ENCODE data around the gene GPD1L.

Gene GPD1L

DNA sequence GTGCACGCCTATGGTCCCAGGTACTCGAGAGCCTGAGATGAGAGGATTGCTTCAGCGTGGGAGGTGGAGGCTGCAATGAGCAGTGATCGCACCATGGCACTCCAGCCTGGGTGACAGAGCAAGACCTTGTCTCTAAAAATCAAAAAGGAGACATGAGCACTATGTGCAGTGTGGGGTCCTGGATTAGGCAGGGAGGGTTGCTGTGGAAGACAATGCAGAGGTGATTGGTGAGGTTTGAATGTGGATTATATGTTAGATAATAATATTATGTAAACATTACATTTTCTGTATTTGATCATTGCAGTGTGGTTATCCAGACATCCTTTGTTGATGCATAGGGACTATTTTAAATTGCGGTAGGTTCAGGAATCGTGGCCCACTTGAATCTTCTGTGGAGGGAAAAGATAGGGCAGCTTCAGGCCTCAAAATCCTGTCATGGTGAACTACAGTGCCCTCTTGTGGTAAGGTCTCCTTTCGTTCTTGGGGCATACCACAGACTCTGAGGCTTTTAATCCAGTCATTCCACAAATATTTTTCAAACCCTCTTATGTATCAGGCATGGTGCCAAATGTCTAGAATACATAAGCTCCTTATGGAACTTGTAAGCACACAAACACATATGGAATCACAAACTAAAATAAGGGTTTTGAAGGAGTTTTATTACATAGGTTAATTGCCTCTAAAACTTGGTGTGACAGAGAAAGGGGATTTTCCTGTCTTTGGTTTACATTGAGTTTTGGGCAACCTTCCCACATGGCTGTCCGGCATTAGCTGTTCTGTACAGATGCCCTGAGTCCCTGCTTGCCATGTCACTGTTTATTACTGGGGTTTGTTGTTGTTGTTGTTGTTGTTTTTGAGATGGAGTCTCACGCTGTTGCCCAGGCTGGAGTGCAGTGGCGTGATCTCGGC is 37.7 kb downstream of the GPD1L start:
- Histone ChIP-seq H3K4me1 (ENCODE audit: control insufficient read depth, insufficient read depth, low read length) (peaks cover 9% of the 10 kb centered on the region), H3K9me3 (ENCODE audit: control insufficient read depth, insufficient read depth, low read length) (no peaks in the 10 kb centered on the region), H3K9ac (ENCODE audit: low read depth, low read length) (no peak overlapping the region), H3K27me3 (ENCODE audit: control insufficient read depth, insufficient read depth, low read length) (no peaks in the 10 kb centered on the region), H3K36me3 (ENCODE audit: control insufficient read depth, insufficient read depth, low read length) (no peaks in the 10 kb centered on the region), H3K4me3 (ENCODE audit: low read depth, low read length) (no peak overlapping the region)

- Histone ChIP-seq H3K9me3 (ENCODE audit: control insufficient read depth, insufficient read depth, low read length) (no peaks in the 10 kb centered on the region), H3K4me1 (ENCODE audit: control insufficient read depth, insufficient read depth, low read length) (peaks cover 9% of the 10 kb centered on the region), H3K4me3 (ENCODE audit: low read depth, low read length) (no peak overlapping the region), H3K36me3 (ENCODE audit: control insufficient read depth, insufficient read depth, low read length) (no peaks in the 10 kb centered on the region), H3K27me3 (ENCODE audit: control insufficient read depth, insufficient read depth, low read length) (no peaks in the 10 kb centered on the region), H3K9ac (ENCODE audit: low read depth, low read length) (no peak overlapping the region)
These were observed 40.4 kb downstream of the GPD1L start for GRCh38 chr3:32146746-32147211.

GRCh38 chr3:32147509-32147908 is 41.1 kb downstream of the GPD1L start:
- H3K4me3 ChIP-seq (ENCODE audit: low read depth, low read length) = no peak overlapping the region
- H3K36me3 ChIP-seq (ENCODE audit: control insufficient read depth, insufficient read depth, low read length) = no peaks in the 10 kb centered on the region
- no peaks in the 10 kb centered on the region for H3K27me3 ChIP-seq (ENCODE audit: control insufficient read depth, insufficient read depth, low read length)
- no peak overlapping the region for H3K9ac ChIP-seq (ENCODE audit: low read depth, low read length)
- H3K9me3 ChIP-seq (ENCODE audit: control insufficient read depth, insufficient read depth, low read length) = no peaks in the 10 kb centered on the region
- H3K4me1 ChIP-seq (ENCODE audit: control insufficient read depth, insufficient read depth, low read length) = peaks cover 9% of the 10 kb centered on the region

- H3K4me1 ChIP-seq (ENCODE audit: control insufficient read depth, insufficient read depth, low read length) = peaks cover 9% of the 10 kb centered on the region
- H3K4me3 ChIP-seq (ENCODE audit: low read depth, low read length) = no peak overlapping the region
- H3K36me3 ChIP-seq (ENCODE audit: control insufficient read depth, insufficient read depth, low read length) = no peaks in the 10 kb centered on the region
- H3K27me3 ChIP-seq (ENCODE audit: control insufficient read depth, insufficient read depth, low read length) = no peaks in the 10 kb centered on the region
- H3K9ac ChIP-seq (ENCODE audit: low read depth, low read length) = no peak overlapping the region
- H3K9me3 ChIP-seq (ENCODE audit: control insufficient read depth, insufficient read depth, low read length) = no peaks in the 10 kb centered on the region
These were observed 41.5 kb downstream of the GPD1L start for GRCh38 chr3:32147933-32148332.

- H3K9ac ChIP-seq (ENCODE audit: low read depth, low read length) = no peak overlapping the region
- H3K4me1 ChIP-seq (ENCODE audit: control insufficient read depth, insufficient read depth, low read length) = peaks cover 9% of the 10 kb centered on the region
- no peak overlapping the region for H3K4me3 ChIP-seq (ENCODE audit: low read depth, low read length)
- no peaks in the 10 kb centered on the region for H3K36me3 ChIP-seq (ENCODE audit: control insufficient read depth, insufficient read depth, low read length)
- H3K9me3 ChIP-seq (ENCODE audit: control insufficient read depth, insufficient read depth, low read length) = no peaks in the 10 kb centered on the region
- H3K27me3 ChIP-seq (ENCODE audit: control insufficient read depth, insufficient read depth, low read length) = no peaks in the 10 kb centered on the region
These were observed 41.9 kb downstream of the GPD1L start for GRCh38 chr3:32148351-32148750.

GRCh38 chr3:32153414-32154204 is 47.2 kb downstream of the GPD1L start:
- no peak overlapping the region for H3K9ac ChIP-seq (ENCODE audit: low read depth, low read length)
- H3K4me1 ChIP-seq (ENCODE audit: control insufficient read depth, insufficient read depth, low read length) = no peaks in the 10 kb centered on the region
- H3K27me3 ChIP-seq (ENCODE audit: control insufficient read depth, insufficient read depth, low read length) = no peaks in the 10 kb centered on the region
- no peak overlapping the region for H3K4me3 ChIP-seq (ENCODE audit: low read depth, low read length)
- no peaks in the 10 kb centered on the region for H3K9me3 ChIP-seq (ENCODE audit: control insufficient read depth, insufficient read depth, low read length)
- H3K36me3 ChIP-seq (ENCODE audit: control insufficient read depth, insufficient read depth, low read length) = no peaks in the 10 kb centered on the region

DNA sequence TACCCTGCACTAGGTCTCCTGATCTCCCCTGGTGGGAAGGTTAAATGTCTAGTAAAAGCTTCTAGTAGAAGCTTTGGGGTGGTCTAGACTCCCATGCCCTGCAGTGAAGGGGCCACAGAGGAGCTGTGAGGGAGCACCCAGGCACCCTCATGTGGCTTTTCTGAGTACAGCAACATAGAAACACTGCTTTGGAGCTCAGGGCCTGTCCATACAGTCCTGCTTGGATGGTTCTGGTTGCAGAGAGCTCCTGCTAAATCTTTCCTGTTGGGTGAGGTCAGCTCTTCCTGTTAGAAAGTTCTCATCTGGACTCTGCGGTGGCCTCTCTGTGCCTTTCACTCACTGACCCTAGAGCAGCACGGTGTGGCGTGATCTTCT is 47.8 kb downstream of the GPD1L start:
- H3K9ac ChIP-seq (ENCODE audit: low read depth, low read length) = no peak overlapping the region
- H3K4me3 ChIP-seq (ENCODE audit: low read depth, low read length) = no peak overlapping the region
- H3K4me1 ChIP-seq (ENCODE audit: control insufficient read depth, insufficient read depth, low read length) = no peaks in the 10 kb centered on the region
- no peaks in the 10 kb centered on the region for H3K36me3 ChIP-seq (ENCODE audit: control insufficient read depth, insufficient read depth, low read length)
- H3K27me3 ChIP-seq (ENCODE audit: control insufficient read depth, insufficient read depth, low read length) = no peaks in the 10 kb centered on the region
- no peaks in the 10 kb centered on the region for H3K9me3 ChIP-seq (ENCODE audit: control insufficient read depth, insufficient read depth, low read length)

GRCh38 chr3:32155117-32155516 is 48.7 kb downstream of the GPD1L start:
- H3K36me3 ChIP-seq (ENCODE audit: control insufficient read depth, insufficient read depth, low read length) = no peaks in the 10 kb centered on the region
- H3K9ac ChIP-seq (ENCODE audit: low read depth, low read length) = no peak overlapping the region
- no peaks in the 10 kb centered on the region for H3K9me3 ChIP-seq (ENCODE audit: control insufficient read depth, insufficient read depth, low read length)
- H3K4me3 ChIP-seq (ENCODE audit: low read depth, low read length) = no peak overlapping the region
- no peaks in the 10 kb centered on the region for H3K27me3 ChIP-seq (ENCODE audit: control insufficient read depth, insufficient read depth, low read length)
- H3K4me1 ChIP-seq (ENCODE audit: control insufficient read depth, insufficient read depth, low read length) = no peaks in the 10 kb centered on the region

GRCh38 chr3:32157600-32158264 is 51.3 kb downstream of the GPD1L start:
- Histone ChIP-seq H3K4me1 (ENCODE audit: control insufficient read depth, insufficient read depth, low read length) (no peaks in the 10 kb centered on the region), H3K9ac (ENCODE audit: low read depth, low read length) (no peak overlapping the region), H3K4me3 (ENCODE audit: low read depth, low read length) (no peak overlapping the region), H3K36me3 (ENCODE audit: control insufficient read depth, insufficient read depth, low read length) (no peaks in the 10 kb centered on the region), H3K9me3 (ENCODE audit: control insufficient read depth, insufficient read depth, low read length) (no peaks in the 10 kb centered on the region), H3K27me3 (ENCODE audit: control insufficient read depth, insufficient read depth, low read length) (no peaks in the 10 kb centered on the region)

GRCh38 chr3:32160706-32161214 is 54.3 kb downstream of the GPD1L start:
- no peak overlapping the region for H3K9ac ChIP-seq (ENCODE audit: low read depth, low read length)
- no peaks in the 10 kb centered on the region for H3K9me3 ChIP-seq (ENCODE audit: control insufficient read depth, insufficient read depth, low read length)
- no peaks in the 10 kb centered on the region for H3K4me1 ChIP-seq (ENCODE audit: control insufficient read depth, insufficient read depth, low read length)
- H3K4me3 ChIP-seq (ENCODE audit: low read depth, low read length) = no peak overlapping the region
- no peaks in the 10 kb centered on the region for H3K27me3 ChIP-seq (ENCODE audit: control insufficient read depth, insufficient read depth, low read length)
- H3K36me3 ChIP-seq (ENCODE audit: control insufficient read depth, insufficient read depth, low read length) = no peaks in the 10 kb centered on the region

GRCh38 chr3:32165442-32165841 is 59.0 kb downstream of the GPD1L start:
- Histone ChIP-seq H3K9ac (ENCODE audit: low read depth, low read length) (no peak overlapping the region), H3K27me3 (ENCODE audit: control insufficient read depth, insufficient read depth, low read length) (no peaks in the 10 kb centered on the region), H3K9me3 (ENCODE audit: control insufficient read depth, insufficient read depth, low read length) (no peaks in the 10 kb centered on the region), H3K4me1 (ENCODE audit: control insufficient read depth, insufficient read depth, low read length) (no peaks in the 10 kb centered on the region), H3K36me3 (ENCODE audit: control insufficient read depth, insufficient read depth, low read length) (no peaks in the 10 kb centered on the region), H3K4me3 (ENCODE audit: low read depth, low read length) (no peak overlapping the region)

Data from iPS-15b (cell line).